Fibroblast of villous mesenchyme (primary cell): Measurements from ENCODE around the gene ATP5MK. TPM values are rescaled to one million over a fixed set of nuclear protein-coding genes. Genes with fewer than 3 reads are reported as not detected.
"Not testable (repeated sequence)": the region's sequence is repeated elsewhere in the genome, so short reads cannot be mapped to it uniquely, and the experiment has no call there.

ENCODE experiments used
- DNase-seq: peaks from one replicate; pipeline ENCODE4 v3.0.0-alpha.2; 2010; ENCODE audit warnings: low read depth
- H3K4me3 ChIP-seq: 2 replicates; pipeline ENCODE4 v1.5.1; 2011; ENCODE audit warnings: low read depth, mild to moderate bottlenecking, low read length
- CTCF ChIP-seq: IDR thresholded peaks from 2 replicates; pipeline ENCODE4 v1.5.1; 2012; ENCODE audit warnings: low read depth, mild to moderate bottlenecking, low read length; ENCODE audit not compliant: insufficient read depth
- total RNA-seq: library from RNA; depleted of rRNA; stranded (reverse); fragments of >200 nt; gene quantifications from 2 replicates; pipeline ENCODE4 v1.2.3, GENCODE V29; 2012

Gene ATP5MK
- total RNA-seq, 1 donor: 217 TPM

- H3K4me3 ChIP-seq: no peak overlapping the region
- no peak for TF ChIP-seq CTCF
- DNase-seq: no peak
Observed at GRCh38 chr10:103373544-103373943, 22.7 kb downstream of the ATP5MK start.

GRCh38 chr10:103367782-103368518 lies 28.3 kb downstream of the ATP5MK start, which contains the start of gene TAF5:
Gene TAF5, plus strand, starts transcription at chr10:103367976. Its CDS starts 14 bp downstream, at chr10:103367990.
- peak; percentile 95 for DNase-seq
- no peak for TF ChIP-seq CTCF
- H3K4me3 ChIP-seq: peak within 1 kb of the TSS; percentile 77

GRCh38 chr10:103367379-103367781 lies 28.9 kb downstream of the ATP5MK start:
- DNase-seq: no peak
- no peak for TF ChIP-seq CTCF
- H3K4me3 ChIP-seq: peak overlapping the region; percentile 77

GRCh38 chr10:103360791-103361190 lies 35.5 kb downstream of the ATP5MK start:
- DNase-seq, H3K4me3 ChIP-seq: not testable (repeated sequence)

GRCh38 chr10:103359493-103359892 lies 36.8 kb downstream of the ATP5MK start:
- not testable (repeated sequence) for DNase-seq, H3K4me3 ChIP-seq

- no peak overlapping the region for H3K4me3 ChIP-seq
- no peak for DNase-seq
- no peak for TF ChIP-seq CTCF
Observed at GRCh38 chr10:103355906-103356599, 40.2 kb downstream of the ATP5MK start.

GRCh38 chr10:103354567-103354966 lies 41.7 kb downstream of the ATP5MK start:
- DNase-seq, H3K4me3 ChIP-seq: not testable (repeated sequence)

GRCh38 chr10:103353281-103353680 lies 43.0 kb downstream of the ATP5MK start:
- no peak for TF ChIP-seq CTCF
- DNase-seq: no peak
- H3K4me3 ChIP-seq: no peak overlapping the region
